Spleen (tissue), 7 donors: ENCODE data around the gene SATB1.

ENCODE experiments used
- POLR2A ChIP-seq, 3 donors: fragments of 450-650 bp; IDR thresholded peaks; one replicate each; pipeline ENCODE4 v1.5.1; 2017; ENCODE audit warnings: antibody characterized with exemption in 3 of 3, mild to moderate bottlenecking in 1 of 3
- POLR2AphosphoS5 ChIP-seq, 3 donors: sonication (generic); formaldehyde crosslinking; IDR thresholded peaks; one replicate each; pipeline ENCODE4 v1.5.1; 2017; ENCODE audit warnings: antibody characterized with exemption in 3 of 3
- TF ChIP-seq, protein P1 (sequence below), 11 experiments: fragments of 200-600 bp in 7 of 11; fragments of 450-650 bp in 4 of 11; sonication (generic) in 4 of 11; IDR thresholded peaks in 8 of 11; conservative IDR thresholded peaks in 3 of 11; 1 replicate in 7 of 11; 2 replicates in 4 of 11; pipeline versions ENCODE4 v1.4.0 to v1.8.0; 2016 to 2021; ENCODE audit warnings: antibody characterized with exemption in 11 of 11, inconsistent platforms in 4 of 11, mild to moderate bottlenecking in 1 of 11
- donor health status: DM: no; HTN: no; CAD: no; lungs with moderate emphysema.
- donor health status: DM: no; HTN: no; CAD: no.
- donor health status: DM: no; HTN: no; CAD: no.

DNA sequence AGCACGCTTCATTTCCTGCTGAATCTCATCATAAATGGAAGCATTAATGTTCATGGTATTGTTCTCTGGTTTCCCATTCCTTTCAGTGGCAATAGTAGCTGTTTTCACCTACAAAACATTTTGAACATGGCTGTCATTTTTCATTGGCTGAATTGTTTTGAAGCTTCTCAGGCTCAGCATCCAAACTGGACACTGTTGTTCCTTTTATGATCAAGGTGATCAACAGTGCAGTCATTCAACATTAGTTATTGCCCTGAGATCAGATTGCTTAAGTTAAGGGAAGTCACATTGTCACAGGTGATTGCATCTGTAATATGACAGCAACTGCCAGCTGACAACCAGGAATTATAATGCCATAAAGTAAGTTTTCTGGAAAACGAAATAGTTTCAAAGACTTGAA is 46.9 kb downstream of the SATB1 start:
- TF ChIP-seq POLR2A (IDR thresholded peaks at IDR 0.05), result no peak
- TF ChIP-seq, protein P1, sequence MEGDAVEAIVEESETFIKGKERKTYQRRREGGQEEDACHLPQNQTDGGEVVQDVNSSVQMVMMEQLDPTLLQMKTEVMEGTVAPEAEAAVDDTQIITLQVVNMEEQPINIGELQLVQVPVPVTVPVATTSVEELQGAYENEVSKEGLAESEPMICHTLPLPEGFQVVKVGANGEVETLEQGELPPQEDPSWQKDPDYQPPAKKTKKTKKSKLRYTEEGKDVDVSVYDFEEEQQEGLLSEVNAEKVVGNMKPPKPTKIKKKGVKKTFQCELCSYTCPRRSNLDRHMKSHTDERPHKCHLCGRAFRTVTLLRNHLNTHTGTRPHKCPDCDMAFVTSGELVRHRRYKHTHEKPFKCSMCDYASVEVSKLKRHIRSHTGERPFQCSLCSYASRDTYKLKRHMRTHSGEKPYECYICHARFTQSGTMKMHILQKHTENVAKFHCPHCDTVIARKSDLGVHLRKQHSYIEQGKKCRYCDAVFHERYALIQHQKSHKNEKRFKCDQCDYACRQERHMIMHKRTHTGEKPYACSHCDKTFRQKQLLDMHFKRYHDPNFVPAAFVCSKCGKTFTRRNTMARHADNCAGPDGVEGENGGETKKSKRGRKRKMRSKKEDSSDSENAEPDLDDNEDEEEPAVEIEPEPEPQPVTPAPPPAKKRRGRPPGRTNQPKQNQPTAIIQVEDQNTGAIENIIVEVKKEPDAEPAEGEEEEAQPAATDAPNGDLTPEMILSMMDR (IDR thresholded peaks at IDR 0.05 in 8 of 11, conservative IDR thresholded peaks at IDR 0.05 in 3 of 11), result no peak
- TF ChIP-seq POLR2AphosphoS5 (IDR thresholded peaks at IDR 0.05), result no peak
